Fibroblast of skin of scalp (primary cell): ENCODE results near the gene SLC28A3.

Source experiments
- DNase-seq: peaks from one replicate; pipeline ENCODE4 v3.0.0-alpha.2; 2013

The SLC28A3 gene

GRCh38 chr9:84296146-84296843 is 44.3 kb downstream of the SLC28A3 start:
- DNase-seq, result peak; percentile 62

- DNase-seq, result no peak
These were observed 46.2 kb downstream of the SLC28A3 start for GRCh38 chr9:84294241-84294950.

- no peak for DNase-seq
These were observed 47.4 kb downstream of the SLC28A3 start for GRCh38 chr9:84293001-84293798.

GRCh38 chr9:84285381-84285780 is 55.2 kb downstream of the SLC28A3 start:
- DNase-seq, result no peak

- DNase-seq, result no peak
These were observed 56.6 kb downstream of the SLC28A3 start for GRCh38 chr9:84283946-84284345.

- no peak for DNase-seq
These were observed 62.4 kb downstream of the SLC28A3 start for GRCh38 chr9:84278130-84278529.

GRCh38 chr9:84277646-84278045 is 62.9 kb downstream of the SLC28A3 start:
- no peak for DNase-seq

GRCh38 chr9:84276741-84277140 is 63.8 kb downstream of the SLC28A3 start:
- no peak for DNase-seq

- no peak for DNase-seq
These were observed 68.5 kb downstream of the SLC28A3 start for GRCh38 chr9:84271921-84272556.

GRCh38 chr9:84271531-84271900 is 69.0 kb downstream of the SLC28A3 start:
- peak; percentile 86 for DNase-seq

GRCh38 chr9:84270847-84271530 is 69.6 kb downstream of the SLC28A3 start:
- no peak for DNase-seq

- DNase-seq, result no peak
These were observed 74.4 kb downstream of the SLC28A3 start for GRCh38 chr9:84266087-84266561.

- DNase-seq, result no peak
These were observed 76.1 kb downstream of the SLC28A3 start for GRCh38 chr9:84264307-84265029.

- peak; percentile 76 for DNase-seq
These were observed 79.3 kb downstream of the SLC28A3 start for GRCh38 chr9:84261070-84261746.

- no peak for DNase-seq
These were observed 82.2 kb downstream of the SLC28A3 start for GRCh38 chr9:84258371-84258770.

GRCh38 chr9:84255696-84256095 is 84.9 kb downstream of the SLC28A3 start:
- DNase-seq, result no peak

GRCh38 chr9:84254972-84255371 is 85.6 kb downstream of the SLC28A3 start:
- no peak for DNase-seq

GRCh38 chr9:84251921-84252320 is 88.6 kb downstream of the SLC28A3 start:
- no peak for DNase-seq

GRCh38 chr9:84241817-84242373 is 98.7 kb downstream of the SLC28A3 start:
- DNase-seq, result no peak

- DNase-seq, result no peak
These were observed 101.2 kb downstream of the SLC28A3 start for GRCh38 chr9:84239343-84239742.

GRCh38 chr9:84238652-84239051 is 101.9 kb downstream of the SLC28A3 start:
- DNase-seq, result no peak
